Hepatocyte (in vitro differentiated cells): ENCODE data around the gene AKAP12. TPM values are rescaled to one million over a fixed set of nuclear protein-coding genes. Genes with fewer than 3 reads are reported as not detected.
"Not testable (repeated sequence)": the region's sequence is repeated elsewhere in the genome, so short reads cannot be mapped to it uniquely, and the experiment has no call there.

Experiments used
- DNase-seq: peaks from one replicate; pipeline ENCODE4 v3.0.0-alpha.2; 2016; ENCODE audit warnings: low spot score
- H2AFZ ChIP-seq: fragments of 200-600 bp; sonication (generic); 2 replicates; pipeline ENCODE4 v1.6.0; 2016; ENCODE audit warnings: antibody characterized with exemption, mild to moderate bottlenecking
- H3K27ac ChIP-seq: fragments of 200-600 bp; sonication (generic); 2 replicates; pipeline ENCODE4 v1.5.1; 2016; ENCODE audit warnings: mild to moderate bottlenecking
- H3K27me3 ChIP-seq: fragments of 200-600 bp; sonication (generic); 2 replicates; pipeline ENCODE4 v1.6.1; 2016
- H3K36me3 ChIP-seq: fragments of 200-600 bp; sonication (generic); replicated peaks from 2 replicates; pipeline ENCODE4 v1.5.1; 2016; ENCODE audit warnings: low read depth; ENCODE audit not compliant: insufficient read depth
- H3K4me1 ChIP-seq: fragments of 200-600 bp; sonication (generic); 2 replicates; pipeline ENCODE4 v1.5.1; 2016; ENCODE audit warnings: mild to moderate bottlenecking, moderate library complexity; ENCODE audit not compliant: insufficient read depth
- H3K4me2 ChIP-seq: fragments of 200-600 bp; sonication (generic); 2 replicates; pipeline ENCODE4 v1.6.0; 2016
- H3K4me3 ChIP-seq: fragments of 200-600 bp; sonication (generic); 2 replicates; pipeline ENCODE4 v1.5.1; 2016; ENCODE audit warnings: mild to moderate bottlenecking
- H3K79me2 ChIP-seq: fragments of 200-600 bp; sonication (generic); 2 replicates; pipeline ENCODE4 v1.6.0; 2017; ENCODE audit warnings: mild to moderate bottlenecking
- H3K9me2 ChIP-seq: fragments of 200-600 bp; sonication (generic); replicated peaks from 2 replicates; pipeline ENCODE4 v1.6.0; 2017; ENCODE audit warnings: mild to moderate bottlenecking; ENCODE audit not compliant: insufficient read depth
- H3K9me3 ChIP-seq: fragments of 200-600 bp; sonication (generic); 2 replicates; pipeline ENCODE4 v1.5.1; 2016; ENCODE audit warnings: low read depth, mild to moderate bottlenecking
- H4K20me1 ChIP-seq: fragments of 200-600 bp; sonication (generic); 2 replicates; pipeline ENCODE4 v1.6.0; 2016; ENCODE audit warnings: mild to moderate bottlenecking; ENCODE audit not compliant: insufficient read depth, poor library complexity, severe bottlenecking
- CTCF ChIP-seq: fragments of 200-600 bp; sonication (generic); IDR thresholded peaks from 2 replicates; pipeline ENCODE4 v1.5.1; 2016; ENCODE audit warnings: antibody characterized with exemption, mild to moderate bottlenecking; ENCODE audit not compliant: poor library complexity
- EZH2 ChIP-seq: fragments of 200-600 bp; sonication (generic); IDR thresholded peaks from 2 replicates; pipeline ENCODE4 v1.6.1; 2016; ENCODE audit warnings: antibody characterized with exemption, mild to moderate bottlenecking, borderline replicate concordance
- EZH2phosphoT487 ChIP-seq: fragments of 200-600 bp; sonication (generic); IDR thresholded peaks from one replicate; pipeline ENCODE4 v1.6.1; 2018; ENCODE audit warnings: antibody characterized with exemption, mild to moderate bottlenecking, low read depth, moderate library complexity; ENCODE audit not compliant: unreplicated experiment, severe bottlenecking
- whole genome bisulfite sequencing: methylation state at CpG from one replicate; pipeline ENCODE4 v1.1.6; 2016; ENCODE audit warnings: low lambda C conversion rate; ENCODE audit errors: missing lambda C conversion rate; 5-methylcytosine and 5-hydroxymethylcytosine counted together
- polyA plus RNA-seq: library from polyadenylated mRNA; unstranded; fragments of >200 nt; fragmentation: Nextera tagmentation; extraction: Ambion mirVana; gene quantifications from 2 replicates; pipeline ENCODE4 v1.2.1, GENCODE V29; 2016
- total RNA-seq: library from RNA; depleted of rRNA; stranded (reverse); fragments of >200 nt; gene quantifications from 2 replicates; pipeline ENCODE4 v1.2.3, GENCODE V29; 2014

Gene AKAP12
- total and polyA plus RNA-seq, 2 experiments from 2014 or later: 32.1 to 46.2 TPM

GRCh38 chr6:151379933-151380847 is 140.4 kb downstream of the AKAP12 start:
- Histone ChIP-seq H3K27me3 (no peaks in the 10 kb centered on the region), H3K9me2 (no peaks in the 10 kb centered on the region), H3K36me3 (no peaks in the 10 kb centered on the region), H3K79me2 (peaks cover 93% of the 10 kb centered on the region), H3K4me1 (no peaks in the 10 kb centered on the region), H3K9me3 (no peaks in the 10 kb centered on the region), H3K4me2 (no peak overlapping the region), H4K20me1 (no peaks in the 10 kb centered on the region), H2AFZ (no peak overlapping the region), H3K27ac (no peak overlapping the region), H3K4me3 (no peak overlapping the region)
- TF ChIP-seq EZH2phosphoT487 (no peak), EZH2 (no peak), CTCF (no peak)
- 88% methylated on average over 14 of the region's 14 CpGs for WGBS
- no peak for DNase-seq

GRCh38 chr6:151380848-151381205 is 141.1 kb downstream of the AKAP12 start:
- H3K9me3 ChIP-seq: no peaks in the 10 kb centered on the region
- WGBS: 100% methylated on average over 1 of the region's 1 CpG
- no peaks in the 10 kb centered on the region for H3K9me2 ChIP-seq
- H4K20me1 ChIP-seq: no peaks in the 10 kb centered on the region
- peaks cover 93% of the 10 kb centered on the region for H3K79me2 ChIP-seq
- DNase-seq: no peak
- no peak overlapping the region for H2AFZ ChIP-seq
- H3K27me3 ChIP-seq: no peaks in the 10 kb centered on the region
- H3K4me3 ChIP-seq: no peak overlapping the region
- TF ChIP-seq EZH2: no peak
- no peak for TF ChIP-seq EZH2phosphoT487
- no peak for TF ChIP-seq CTCF
- H3K36me3 ChIP-seq: no peaks in the 10 kb centered on the region
- H3K4me1 ChIP-seq: no peaks in the 10 kb centered on the region
- H3K4me2 ChIP-seq: no peak overlapping the region
- no peak overlapping the region for H3K27ac ChIP-seq

GRCh38 chr6:151381722-151382121 is 142.0 kb downstream of the AKAP12 start:
- Histone ChIP-seq H3K4me1 (no peaks in the 10 kb centered on the region), H3K4me2 (no peak overlapping the region), H3K9me3 (no peaks in the 10 kb centered on the region), H3K27me3 (no peaks in the 10 kb centered on the region), H3K27ac (no peak overlapping the region), H4K20me1 (no peaks in the 10 kb centered on the region), H3K36me3 (no peaks in the 10 kb centered on the region), H3K4me3 (no peak overlapping the region), H3K79me2 (peaks cover 93% of the 10 kb centered on the region), H2AFZ (no peak overlapping the region), H3K9me2 (no peaks in the 10 kb centered on the region)
- TF ChIP-seq EZH2phosphoT487: no peak
- no peak for TF ChIP-seq CTCF
- no peak for TF ChIP-seq EZH2
- 92% methylated on average over 4 of the region's 4 CpGs for WGBS
- no peak for DNase-seq

- not testable (repeated sequence) for H3K4me1 ChIP-seq, DNase-seq, H3K27ac ChIP-seq, H3K27me3 ChIP-seq, H3K36me3 ChIP-seq, H3K9me2 ChIP-seq, H3K9me3 ChIP-seq, H3K4me3 ChIP-seq, H3K4me2 ChIP-seq, H4K20me1 ChIP-seq, H2AFZ ChIP-seq
- WGBS: 96% methylated on average over 9 of the region's 9 CpGs
- peaks cover 95% of the 10 kb centered on the region for H3K79me2 ChIP-seq
Measured at GRCh38 chr6:151382631-151383030, 142.9 kb downstream of the AKAP12 start.
